ENCODE results near the gene LCAT. TPM values are rescaled to one million over a fixed set of nuclear protein-coding genes. Genes with fewer than 3 reads are reported as not detected.

Gene LCAT
- total RNA-seq, 6 experiments from 2014 or later: 29.4 to 207 (median 137) TPM

- no peaks in the 10 kb centered on the region for H3K36me3 ChIP-seq
- H3K4me3 ChIP-seq: no peak overlapping the region
- intact Hi-C loops (cut with DNase I): no loop called here
- H3K4me1 ChIP-seq: peaks cover 0 to 7% (median 0%) of the 10 kb centered on the region in 4 donors
- DNase-seq: no peak
- no peaks in the 10 kb centered on the region for H3K27me3 ChIP-seq
- no peak for ATAC-seq
- H3K27ac ChIP-seq: no peak overlapping the region
- WGBS (ENCODE audit: insufficient coverage, low coverage, low lambda C conversion rate, missing lambda C conversion rate): no CpG with 5 or more reads among the region's 6 CpGs
- no peaks in the 10 kb centered on the region for H3K9me3 ChIP-seq
- TF ChIP-seq POLR2A (IDR thresholded peaks at IDR 0.05) (no peak), CTCF (IDR thresholded peaks at IDR 0.05) (no peak)
Observed at GRCh38 chr16:67990018-67990386, 46.1 kb upstream of the LCAT start.

GRCh38 chr16:67989322-67990017 is 45.5 kb upstream of the LCAT start:
- Histone ChIP-seq H3K36me3 (no peaks in the 10 kb centered on the region), H3K9me3 (no peaks in the 10 kb centered on the region), H3K4me1 (peaks cover 0 to 7% (median 0%) of the 10 kb centered on the region in 4 donors), H3K27me3 (no peaks in the 10 kb centered on the region), H3K27ac (no peak overlapping the region), H3K4me3 (no peak overlapping the region)
- intact Hi-C loops (cut with DNase I): no loop called here
- ATAC-seq (no peak), DNase-seq (no peak)
- no CpG with 5 or more reads among the region's 8 CpGs for WGBS (ENCODE audit: insufficient coverage, low coverage, low lambda C conversion rate, missing lambda C conversion rate)
- TF ChIP-seq CTCF (IDR thresholded peaks at IDR 0.05) (no peak), POLR2A (IDR thresholded peaks at IDR 0.05) (no peak)

GRCh38 chr16:67988675-67989074 is 44.8 kb upstream of the LCAT start:
- TF ChIP-seq CTCF (IDR thresholded peaks at IDR 0.05): no peak
- TF ChIP-seq POLR2A (IDR thresholded peaks at IDR 0.05): no peak
- no peak for ATAC-seq
- intact Hi-C loops (cut with DNase I): no loop called here
- Histone ChIP-seq H3K4me3 (no peak overlapping the region), H3K27me3 (no peaks in the 10 kb centered on the region), H3K4me1 (peaks cover 0 to 7% (median 0%) of the 10 kb centered on the region in 4 donors), H3K36me3 (no peaks in the 10 kb centered on the region), H3K27ac (no peak overlapping the region), H3K9me3 (no peaks in the 10 kb centered on the region)
- 53% methylated on average over 3 of the region's 3 CpGs for WGBS (ENCODE audit: insufficient coverage, low coverage, low lambda C conversion rate, missing lambda C conversion rate)
- DNase-seq: no peak

GRCh38 chr16:67987460-67988160 is 43.7 kb upstream of the LCAT start:
- WGBS (ENCODE audit: insufficient coverage, low coverage, low lambda C conversion rate, missing lambda C conversion rate): 66% methylated on average over 5 of the region's 11 CpGs
- intact Hi-C loops (cut with DNase I): no loop called here
- peak; percentile 58 to 73 (median 68) for ATAC-seq

More at GRCh38 chr16:67987460-67988160, 43.7 kb upstream of the LCAT start:
- H3K4me3 ChIP-seq: no peak overlapping the region
- no peaks in the 10 kb centered on the region for H3K27me3 ChIP-seq
- no peaks in the 10 kb centered on the region for H3K9me3 ChIP-seq
- H3K27ac ChIP-seq: peak overlapping the region in 2 of 3 donors; percentile 33 to 56
- H3K4me1 ChIP-seq: no peaks in the 10 kb centered on the region
- no peaks in the 10 kb centered on the region for H3K36me3 ChIP-seq
- TF ChIP-seq CTCF (IDR thresholded peaks at IDR 0.05): no peak
- no peak for TF ChIP-seq POLR2A (IDR thresholded peaks at IDR 0.05)
- no peak for DNase-seq

Measured in right lobe of liver (tissue), 6 donors.